ELF-1 (cell line): ENCODE measurements around the gene FIBIN.
"Not testable (repeated sequence)": the region's sequence is repeated elsewhere in the genome, so short reads cannot be mapped to it uniquely, and the experiment has no call there.

Experiments used
- DNase-seq: peaks from one replicate; pipeline ENCODE4 v3.0.0-alpha.2; 2016; ENCODE audit warnings: low read depth, low spot score

Gene FIBIN

DNA sequence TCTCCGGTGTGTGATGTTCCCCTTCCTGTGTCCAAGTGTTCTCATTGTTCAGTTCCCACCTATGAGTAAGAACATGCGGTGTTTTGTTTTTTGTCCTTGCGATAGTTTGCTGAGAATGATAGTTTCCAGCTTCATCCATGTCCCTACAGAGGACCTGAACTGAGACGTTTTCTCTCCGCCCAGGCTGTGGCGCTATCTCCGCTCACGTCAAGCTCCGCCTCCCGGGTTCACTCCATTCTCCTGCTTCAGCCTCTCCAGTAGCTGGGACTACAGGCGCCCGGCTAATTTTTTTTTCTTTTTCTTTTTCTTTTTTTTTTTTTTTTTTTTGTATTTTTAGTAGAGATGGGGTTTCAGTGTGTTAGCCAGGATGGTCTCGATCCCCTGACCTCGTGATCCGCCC lies 16.7 kb upstream of the FIBIN start:
- DNase-seq, result peak; percentile 39

DNA sequence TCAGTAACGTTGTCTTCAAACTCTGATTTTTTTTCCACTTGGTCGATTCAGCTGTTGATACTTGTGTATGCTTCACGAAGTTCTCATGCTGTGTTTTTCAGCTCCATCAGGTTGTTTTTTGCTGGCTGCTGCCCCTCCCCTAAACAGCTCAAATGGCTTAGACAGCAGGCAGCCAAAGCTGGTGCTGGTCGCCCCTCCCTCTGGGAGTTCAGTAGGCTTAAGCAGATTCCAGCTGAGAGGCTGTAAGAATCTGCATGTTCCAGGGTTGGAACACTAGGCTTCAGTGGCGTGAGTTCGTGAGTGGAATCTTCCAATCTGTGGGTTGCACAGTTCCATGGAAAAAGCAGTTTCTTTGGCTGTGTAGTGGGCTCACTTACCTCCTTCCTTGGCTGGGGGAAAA lies 10.3 kb upstream of the FIBIN start:
- DNase-seq, result peak; percentile 27

DNA sequence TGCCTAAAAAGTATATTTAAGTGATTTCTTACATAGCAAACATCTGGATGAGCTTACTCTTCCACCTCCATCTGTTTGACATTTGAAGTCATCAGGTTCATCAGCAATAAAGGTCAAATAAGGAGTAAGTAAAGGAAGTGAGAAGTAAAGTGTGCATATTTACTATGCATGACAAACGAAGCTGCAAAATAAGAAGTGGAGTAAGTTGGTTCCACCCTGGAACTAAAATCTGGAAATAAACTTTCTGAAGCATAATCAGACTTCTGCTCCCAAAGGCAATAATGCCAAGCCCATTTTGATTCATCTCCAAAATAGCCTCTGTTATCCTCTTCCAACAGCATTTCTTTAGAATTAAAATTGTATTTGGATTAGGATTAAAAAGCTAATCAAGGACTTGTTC lies 8.4 kb upstream of the FIBIN start:
- no peak for DNase-seq

DNA sequence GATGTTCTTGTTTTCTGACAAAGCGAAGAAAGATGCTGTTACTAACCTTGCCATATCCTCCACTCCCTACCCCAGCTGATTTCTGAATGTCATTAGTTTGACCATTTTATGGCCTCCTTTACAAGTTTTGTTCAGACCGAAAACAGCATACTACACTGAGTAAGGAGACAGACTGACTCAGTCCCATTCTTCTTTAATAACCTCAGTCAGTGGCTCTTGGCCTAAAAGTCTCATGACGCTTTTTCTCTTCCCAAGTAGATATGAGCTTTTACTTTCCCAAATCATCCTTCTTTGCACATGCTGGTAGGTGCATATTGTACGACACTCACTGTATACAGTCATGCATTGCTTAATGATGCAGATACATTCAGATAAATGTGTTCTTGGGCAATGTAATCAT lies 8.0 kb upstream of the FIBIN start:
- DNase-seq, result no peak

DNA sequence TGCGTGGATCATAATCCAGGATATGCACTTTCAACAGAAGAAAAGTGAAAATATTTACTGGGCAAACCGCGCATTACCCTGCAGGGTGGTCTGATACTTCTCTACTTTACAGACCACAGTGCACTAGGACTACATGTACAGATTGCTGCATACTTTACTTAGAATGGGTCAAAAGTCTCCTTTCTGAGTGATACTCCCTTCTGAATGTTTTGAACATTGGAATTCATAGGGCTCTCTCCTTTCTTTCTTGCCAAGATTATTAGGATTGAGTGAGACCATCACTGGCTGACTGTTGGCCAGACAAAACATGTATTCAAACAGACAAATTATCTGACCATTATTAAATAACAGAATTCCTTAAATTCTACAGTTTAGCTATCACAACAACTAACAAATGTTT lies 6.6 kb upstream of the FIBIN start:
- no peak for DNase-seq

DNA sequence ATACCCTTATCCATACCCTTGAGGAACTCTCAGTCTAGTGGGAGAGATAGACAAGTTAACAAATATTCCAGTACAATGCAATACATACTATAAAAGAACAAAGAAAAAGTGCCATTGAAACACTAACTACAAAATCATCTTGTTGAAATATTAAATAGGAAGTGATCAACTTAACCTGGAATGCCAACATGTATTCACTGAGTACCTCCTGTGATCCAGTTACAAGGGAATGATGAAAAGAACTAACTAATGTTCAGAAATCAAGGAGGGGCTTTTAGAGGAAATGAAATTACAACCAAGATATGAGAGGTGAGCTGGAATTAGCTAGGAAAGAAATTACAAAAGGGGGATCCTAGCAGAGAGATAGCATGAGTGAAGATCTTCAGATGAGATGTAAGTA lies 6.2 kb upstream of the FIBIN start:
- no peak for DNase-seq

DNA sequence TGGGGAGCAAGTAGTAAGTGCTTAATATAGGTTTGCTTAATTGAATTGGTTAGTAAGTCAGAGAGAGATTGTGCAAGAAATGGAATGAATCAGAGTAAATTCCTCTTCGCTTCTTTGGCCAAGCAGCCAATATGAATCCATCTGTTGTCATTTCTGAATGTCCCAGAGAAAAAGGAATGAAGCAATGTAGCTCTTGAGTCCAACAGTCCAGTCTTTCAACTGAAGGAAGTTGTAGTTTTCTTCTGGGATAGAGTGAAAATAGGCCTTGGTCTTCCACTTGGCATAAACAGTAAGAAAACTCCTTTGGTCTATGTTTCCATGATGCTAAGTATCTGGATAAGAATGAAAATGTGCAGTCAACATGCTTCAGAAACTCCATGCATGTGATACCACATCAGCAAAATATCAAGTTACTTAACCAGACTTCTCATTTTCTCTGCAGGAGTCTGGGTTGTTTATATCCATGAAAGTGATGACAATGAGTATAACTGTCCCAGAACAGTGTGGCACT lies 1.8 kb upstream of the FIBIN start:
- no peak for DNase-seq

DNA sequence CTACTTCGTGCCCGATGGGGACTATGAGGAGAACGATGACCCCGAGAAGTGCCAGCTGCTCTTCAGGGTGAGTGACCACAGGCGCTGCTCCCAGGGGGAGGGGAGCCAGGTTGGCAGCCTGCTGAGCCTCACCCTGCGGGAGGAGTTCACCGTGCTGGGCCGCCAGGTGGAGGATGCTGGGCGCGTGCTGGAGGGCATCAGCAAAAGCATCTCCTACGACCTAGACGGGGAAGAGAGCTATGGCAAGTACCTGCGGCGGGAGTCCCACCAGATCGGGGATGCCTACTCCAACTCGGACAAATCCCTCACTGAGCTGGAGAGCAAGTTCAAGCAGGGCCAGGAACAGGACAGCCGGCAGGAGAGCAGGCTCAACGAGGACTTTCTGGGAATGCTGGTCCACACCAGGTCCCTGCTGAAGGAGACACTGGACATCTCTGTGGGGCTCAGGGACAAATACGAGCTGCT lies 751 bp downstream of the FIBIN start:
- no peak for DNase-seq

DNA sequence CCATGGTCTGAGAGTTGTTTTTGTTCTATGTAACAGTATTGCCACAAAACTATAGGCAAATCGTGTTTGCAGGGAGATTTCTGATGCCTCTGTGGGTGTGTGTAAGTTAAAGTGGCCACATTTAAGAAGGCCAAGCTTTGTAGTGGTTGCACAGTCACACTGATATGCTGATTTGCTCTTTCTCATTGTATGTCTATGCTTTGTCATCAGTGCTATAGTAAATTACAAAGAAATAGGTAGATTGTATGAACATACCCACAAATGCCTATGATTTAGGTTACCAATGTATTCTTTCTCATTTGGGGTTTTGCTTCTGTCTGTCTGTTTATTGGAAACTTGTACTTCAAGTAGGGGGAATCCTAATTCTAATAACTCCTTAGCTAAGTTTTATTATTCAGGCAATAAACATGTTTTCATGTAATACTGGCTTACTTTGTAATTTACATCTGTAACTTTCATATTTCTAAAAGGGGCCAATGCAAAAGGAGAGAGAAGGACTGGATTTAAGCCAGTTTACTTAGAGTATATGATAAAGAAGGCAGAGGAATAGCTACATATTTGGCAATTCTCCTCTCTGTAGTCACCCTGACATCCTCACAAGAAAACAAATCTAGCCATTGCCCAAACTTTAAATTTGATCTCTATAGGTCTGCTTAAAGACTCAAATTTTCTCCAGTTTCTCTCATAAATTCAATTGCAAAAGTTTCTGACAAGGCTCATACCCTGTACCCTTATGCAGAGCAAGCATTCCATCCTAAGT lies 2.0 kb downstream of the FIBIN start:
- DNase-seq, result no peak

DNA sequence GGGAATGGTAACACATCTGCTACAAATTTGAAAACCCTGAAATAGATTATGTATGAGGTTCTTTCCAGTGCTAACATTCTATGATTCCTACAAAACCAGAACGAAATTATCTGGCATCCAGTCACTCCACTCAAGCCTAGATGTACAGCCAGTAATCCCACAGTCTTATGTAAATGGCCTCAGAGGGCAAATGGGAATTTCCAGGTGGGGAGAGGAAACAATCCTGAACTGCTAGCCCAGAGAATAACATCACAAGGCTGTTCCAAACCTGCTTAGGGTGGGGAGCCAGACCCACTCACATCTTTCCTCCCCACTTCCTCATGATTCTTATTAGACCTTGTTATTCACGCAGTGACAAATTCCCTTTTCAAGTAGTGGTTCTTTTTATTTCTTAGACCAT lies 3.5 kb downstream of the FIBIN start:
- DNase-seq, result no peak

DNA sequence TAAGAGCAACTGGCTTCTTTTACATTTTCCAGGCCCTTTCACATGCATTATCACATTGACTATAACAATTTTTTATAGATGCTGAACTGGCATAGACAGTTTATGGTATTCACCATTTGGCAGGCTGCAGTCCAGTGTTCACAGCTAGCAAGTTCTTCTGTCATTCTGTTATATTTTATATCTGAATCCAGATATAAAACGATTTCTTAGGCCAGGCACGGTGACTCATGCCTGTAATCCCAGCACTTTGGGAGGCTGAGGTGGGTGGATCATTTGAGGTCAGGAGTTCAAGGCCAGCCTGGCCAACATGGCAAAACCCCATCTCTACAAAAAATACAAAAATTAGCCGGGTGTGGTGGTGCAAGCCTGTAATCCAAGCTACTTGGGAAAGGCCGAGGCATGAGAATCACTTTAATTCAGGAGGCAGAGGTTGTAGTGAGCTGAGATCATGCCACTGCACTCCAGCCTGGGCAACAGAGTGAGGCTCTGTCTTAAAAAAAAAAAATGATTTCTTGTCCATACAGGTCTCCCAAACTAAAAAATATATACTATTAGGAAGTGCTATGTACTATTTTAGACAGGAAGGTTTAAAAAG lies 7.3 kb downstream of the FIBIN start:
- not testable (repeated sequence) for DNase-seq

DNA sequence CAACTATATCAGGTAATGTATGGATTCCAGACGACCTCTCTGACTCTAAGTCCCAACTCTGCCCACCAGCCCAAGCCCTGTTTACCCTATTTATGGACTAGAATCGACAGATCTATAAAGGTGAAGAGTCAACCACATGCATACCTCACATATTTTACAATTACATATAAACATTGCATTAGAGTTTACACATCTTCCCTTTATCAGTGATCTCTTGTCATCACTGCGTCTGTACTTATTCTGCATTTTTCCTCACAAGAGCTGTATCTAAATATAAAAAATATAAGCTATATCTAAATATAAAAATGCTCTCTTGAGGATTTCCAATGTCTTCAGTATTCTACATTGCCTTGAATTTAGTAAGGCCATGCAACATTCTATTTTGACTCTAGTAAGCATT lies 8.5 kb downstream of the FIBIN start:
- DNase-seq, result no peak

DNA sequence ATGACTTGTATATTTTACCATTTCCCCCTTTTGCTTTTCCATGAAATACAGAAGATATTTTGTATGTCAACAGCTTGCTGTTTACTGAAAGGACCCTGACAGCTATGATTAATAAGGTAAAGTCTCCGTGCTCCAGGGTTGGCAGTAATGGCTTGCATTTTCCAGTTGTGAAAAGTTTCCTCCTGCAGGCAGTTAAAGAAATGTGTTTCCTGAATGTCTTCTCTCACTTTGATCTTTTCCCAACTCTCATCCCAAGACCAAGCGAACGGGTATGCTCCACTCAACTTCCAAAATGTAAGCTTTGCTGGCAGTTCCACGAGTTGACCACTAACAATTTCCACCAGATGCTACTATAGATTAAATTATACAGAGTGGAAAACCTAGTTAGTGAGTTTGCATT lies 8.9 kb downstream of the FIBIN start:
- DNase-seq, result no peak

DNA sequence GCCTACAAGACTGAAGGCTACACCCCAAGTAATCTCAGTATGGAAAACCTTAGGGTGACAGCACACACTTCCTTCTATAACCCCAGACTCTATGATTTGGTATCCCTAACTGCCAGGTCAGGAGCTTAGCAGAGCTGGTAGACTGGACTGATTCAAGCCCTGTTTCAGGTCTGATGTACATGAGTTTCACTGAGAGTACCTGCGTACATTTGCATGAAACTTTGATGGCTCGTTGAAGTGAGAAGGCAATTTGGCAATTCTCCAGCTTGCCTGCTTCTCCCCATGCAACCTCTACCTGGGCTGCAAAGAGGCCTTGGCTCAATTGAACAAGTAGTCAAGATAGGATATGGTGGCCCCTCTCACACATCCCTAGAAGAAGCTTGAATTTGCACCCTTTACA lies 10.2 kb downstream of the FIBIN start:
- no peak for DNase-seq

DNA sequence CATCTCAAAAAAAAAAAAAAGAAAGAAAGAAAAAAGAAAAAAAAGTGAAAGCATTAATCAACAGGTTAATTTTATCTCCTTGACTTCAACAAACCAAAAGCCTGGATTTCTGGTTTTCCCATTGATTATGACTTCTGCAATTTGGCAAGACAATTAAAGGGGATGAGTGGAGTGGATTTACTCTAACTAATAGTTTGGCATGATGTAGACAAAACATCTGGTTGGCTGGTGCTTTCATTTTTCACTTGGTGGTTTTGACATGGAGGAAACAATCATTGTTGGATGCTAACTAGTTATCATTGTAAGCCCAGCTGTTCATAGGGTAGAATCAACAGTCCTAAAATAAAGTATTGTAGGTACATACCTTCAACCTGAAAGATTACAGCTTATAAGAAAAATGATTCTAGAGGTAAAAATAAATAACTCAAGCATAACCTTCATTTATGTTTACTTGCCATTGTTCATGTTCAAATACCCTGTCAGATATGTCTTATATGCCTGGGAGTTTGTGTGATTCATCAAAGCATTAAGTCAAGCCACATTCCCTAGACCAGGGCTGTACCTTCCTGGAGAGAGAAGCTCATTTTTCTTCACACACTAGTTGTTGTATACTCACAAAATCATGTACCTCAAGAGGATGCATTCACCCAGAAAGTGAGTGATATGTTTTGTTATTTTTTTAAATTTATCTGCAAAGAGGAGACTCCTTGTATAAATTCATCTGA lies 15.1 kb downstream of the FIBIN start:
- no peak for DNase-seq

DNA sequence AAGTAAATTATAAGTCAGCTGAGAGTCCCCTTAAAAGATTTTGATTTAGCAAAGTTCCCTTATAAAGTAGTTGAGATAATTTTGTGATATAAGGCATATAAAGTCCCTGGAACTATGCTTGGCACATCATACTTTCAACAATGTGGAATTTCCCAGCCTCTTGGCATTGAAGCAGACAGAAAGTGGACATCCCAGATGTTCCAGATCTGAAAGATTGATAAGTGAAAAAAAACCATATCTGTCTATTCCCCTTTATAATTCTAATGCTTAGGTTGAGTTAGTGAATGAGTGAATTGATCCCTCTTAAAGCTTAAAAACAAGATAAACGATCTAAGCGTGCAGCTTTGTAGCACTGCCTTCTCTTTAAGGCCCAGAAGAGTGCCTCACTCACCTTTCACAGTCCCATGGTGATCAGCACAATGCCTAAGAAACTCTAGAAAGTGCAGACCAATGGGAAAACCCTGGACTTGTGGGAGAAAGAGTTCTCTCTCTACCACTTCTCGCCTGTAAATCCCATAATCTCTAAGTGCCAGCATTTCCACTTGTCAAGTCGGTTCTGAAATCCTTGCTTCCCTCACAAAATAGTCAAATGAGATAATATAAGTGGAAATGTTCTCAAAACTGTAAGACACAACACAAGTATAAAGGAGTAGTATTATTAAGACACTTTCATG lies 17.8 kb downstream of the FIBIN start:
- no peak for DNase-seq

DNA sequence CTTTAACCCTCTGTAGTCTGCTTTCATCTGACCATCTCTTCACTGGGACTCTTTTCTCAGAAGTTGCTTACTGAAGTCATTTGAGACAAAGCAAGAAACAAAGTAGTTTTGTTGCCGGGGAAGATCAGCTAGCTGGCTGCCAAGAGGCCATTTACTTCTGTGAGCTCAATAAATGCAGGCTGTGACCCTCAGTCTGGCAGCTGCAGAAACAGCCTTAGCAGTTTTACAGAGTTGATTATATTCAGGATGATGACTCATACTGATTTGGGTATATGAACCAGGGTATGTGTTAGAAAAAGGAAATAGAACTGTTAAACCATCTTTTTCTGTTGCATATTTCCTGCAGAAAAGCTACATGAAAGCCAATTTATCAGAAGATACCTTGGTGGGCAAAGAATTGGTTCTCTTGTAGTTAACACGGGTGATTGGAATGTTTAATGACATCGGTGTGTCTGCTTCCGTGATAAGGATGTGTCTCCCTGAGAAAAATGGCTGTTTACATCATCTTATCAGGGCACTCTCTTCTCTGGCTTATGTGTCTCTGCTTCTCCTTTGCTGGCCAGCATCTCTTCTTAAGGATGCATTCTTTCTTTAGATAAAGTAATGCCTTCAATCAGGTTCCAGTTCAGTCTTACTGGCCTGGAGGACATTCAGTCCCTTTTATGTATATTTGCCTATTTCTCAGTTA lies 18.5 kb downstream of the FIBIN start:
- DNase-seq, result peak; percentile 35

DNA sequence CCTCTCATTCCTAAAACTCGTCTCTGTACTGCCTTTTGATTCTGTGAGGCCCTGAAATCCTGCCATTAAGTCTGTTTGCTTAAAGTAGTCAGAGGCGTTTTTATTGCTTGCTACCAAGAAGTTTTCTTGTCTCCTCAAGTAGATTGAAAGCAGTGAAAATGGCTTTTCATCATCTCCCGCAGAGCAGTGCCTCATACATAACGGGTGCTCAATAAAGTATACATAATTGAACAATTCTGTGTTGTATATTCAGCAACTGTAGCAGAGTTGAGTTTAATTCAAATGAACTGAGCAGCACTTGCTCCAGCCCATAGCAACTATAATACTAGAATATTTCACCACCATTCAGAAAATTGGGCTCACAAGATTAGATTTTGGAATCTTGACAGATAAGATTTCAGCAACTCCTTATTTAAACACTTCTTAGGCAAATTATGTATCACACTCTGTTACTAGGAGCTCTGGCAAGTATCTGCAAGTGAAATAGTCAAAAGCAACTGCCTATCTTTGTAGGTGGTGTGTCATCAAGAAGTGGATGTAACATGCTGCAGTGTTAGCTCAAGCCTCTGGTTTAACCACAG lies 20.0 kb downstream of the FIBIN start:
- no peak for DNase-seq

DNA sequence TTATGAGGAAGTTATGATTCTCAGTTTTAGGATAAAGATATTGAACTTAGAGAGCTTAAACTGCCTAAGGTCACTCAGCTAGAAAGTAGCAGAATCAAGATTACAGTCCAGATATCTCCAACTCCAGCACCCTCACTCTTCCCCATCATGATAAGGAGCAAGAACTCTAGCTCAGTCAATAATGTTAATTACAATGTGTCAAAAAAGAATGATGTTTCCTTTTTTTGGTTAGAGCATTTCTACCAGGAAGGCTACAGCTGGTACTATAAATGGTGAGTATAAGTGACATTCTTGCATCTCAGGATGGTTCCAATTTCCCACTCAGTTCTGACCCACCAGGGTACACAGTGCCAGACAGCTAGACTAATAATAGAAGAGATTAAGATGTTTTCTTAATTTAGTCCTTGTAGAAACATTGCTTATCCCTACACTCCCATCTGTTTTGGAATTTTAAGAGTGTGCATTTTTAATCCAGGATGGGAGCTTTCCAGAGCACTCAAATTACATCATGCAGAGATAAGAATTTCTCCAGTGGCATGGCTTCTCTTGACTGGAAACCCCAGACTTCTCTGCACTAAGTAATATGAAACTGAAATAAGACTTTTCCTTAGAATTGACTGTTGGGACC lies 25.1 kb downstream of the FIBIN start:
- no peak for DNase-seq

DNA sequence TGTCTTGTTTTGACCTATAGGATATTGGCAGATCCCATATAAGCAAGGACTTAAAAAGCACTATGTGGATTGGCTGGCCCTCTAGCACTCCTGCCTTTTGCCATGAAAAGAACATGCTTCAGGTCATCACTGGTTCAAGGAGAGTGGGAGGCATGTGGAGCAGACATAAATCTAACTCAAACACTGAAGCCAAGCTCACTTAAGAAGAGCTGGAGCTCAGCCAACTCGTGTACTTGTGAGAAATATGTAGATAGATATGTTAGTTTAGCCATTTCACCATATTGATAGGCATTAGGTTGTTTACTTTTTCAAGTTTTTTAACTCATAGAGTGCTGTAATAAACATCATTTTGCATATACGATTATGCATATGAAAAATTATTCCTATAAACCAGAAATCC lies 26.8 kb downstream of the FIBIN start:
- DNase-seq, result no peak
